HFFc6 (cell line): ENCODE measurements around the gene PRR22. TPM values are rescaled to one million over a fixed set of nuclear protein-coding genes. Genes with fewer than 3 reads are reported as not detected.
A peak's percentile ranks its signal among the peaks of the same experiment; 100 is the strongest.
"Not testable (repeated sequence)": the region's sequence is repeated elsewhere in the genome, so short reads cannot be mapped to it uniquely, and the experiment has no call there.

Source experiments
- DNase-seq: peaks from one replicate; pipeline ENCODE4 v3.0.0-alpha.2; 2018
- H3K27ac Mint-ChIP-seq: 2 replicates; pipeline ENCODE4 v1.8.0; 2020; ENCODE audit warnings: mild to moderate bottlenecking, mixed read lengths
- H3K27me3 Mint-ChIP-seq: 2 replicates; pipeline ENCODE4 v1.8.0; 2021; ENCODE audit warnings: mild to moderate bottlenecking, moderate library complexity, mixed read lengths; ENCODE audit not compliant: insufficient read depth
- H3K36me3 Mint-ChIP-seq: 2 replicates; pipeline ENCODE4 v1.8.0; 2021; ENCODE audit warnings: low read depth, mixed read lengths
- H3K4me1 Mint-ChIP-seq: 2 replicates; pipeline ENCODE4 v1.8.0; 2020; ENCODE audit warnings: low read depth, mixed read lengths
- H3K4me3 Mint-ChIP-seq: 2 replicates; pipeline ENCODE4 v1.8.0; 2020; ENCODE audit warnings: mild to moderate bottlenecking, moderate library complexity, mixed read lengths
- H3K9me3 Mint-ChIP-seq: 2 replicates; pipeline ENCODE4 v1.8.0; 2020; ENCODE audit warnings: mild to moderate bottlenecking, mixed read lengths
- total RNA-seq, 6 experiments: library from RNA; stranded (reverse); fragmentation: NEBNext Ultra II Directional; extraction: Animal tissue kit (Norgen Biotek cat#: 25700); gene quantifications; 2 replicates in 1 of 6; 3 replicates in 5 of 6; pipeline ENCODE4 v1.2.3, GENCODE V29; 2021
- TF ChIP-seq, protein P1 (sequence below): fragments of 200-600 bp; sonication (generic); IDR thresholded peaks from 2 replicates; pipeline ENCODE4 v1.5.0; 2021; ENCODE audit warnings: antibody characterized with exemption, mild to moderate bottlenecking

Gene PRR22
- total RNA-seq, 6 experiments from 2014 or later, result 0.92 to 1.6 (median 1.4) TPM

DNA sequence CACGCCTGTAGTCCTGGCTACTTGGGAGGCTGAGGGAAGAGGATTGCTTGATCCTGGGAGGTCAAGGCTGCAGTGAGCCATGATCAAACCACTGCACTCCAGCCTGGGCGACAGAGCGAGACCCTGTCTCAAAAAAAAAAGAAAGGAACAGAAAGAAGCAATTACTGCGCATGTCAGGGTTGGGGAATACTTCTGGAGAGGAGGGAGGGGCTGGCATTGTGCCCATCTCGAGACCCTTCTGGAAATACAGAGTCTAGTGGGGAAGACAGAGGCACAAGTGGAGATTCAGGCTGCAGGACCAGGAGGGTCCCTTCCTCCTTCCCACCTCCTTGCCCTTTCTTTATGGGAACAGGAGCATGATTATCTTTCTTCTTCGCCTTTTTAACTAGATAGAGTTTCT, 30.8 kb downstream of the PRR22 start:
- Mint-ChIP-seq H3K9me3 (no peaks in the 10 kb centered on the region), H3K4me3 (no peak overlapping the region), H3K27me3 (peaks cover 18% of the 10 kb centered on the region), H3K27ac (no peak overlapping the region), H3K36me3 (no peaks in the 10 kb centered on the region), H3K4me1 (no peaks in the 10 kb centered on the region)
- DNase-seq, result no peak
- TF ChIP-seq, protein P1, sequence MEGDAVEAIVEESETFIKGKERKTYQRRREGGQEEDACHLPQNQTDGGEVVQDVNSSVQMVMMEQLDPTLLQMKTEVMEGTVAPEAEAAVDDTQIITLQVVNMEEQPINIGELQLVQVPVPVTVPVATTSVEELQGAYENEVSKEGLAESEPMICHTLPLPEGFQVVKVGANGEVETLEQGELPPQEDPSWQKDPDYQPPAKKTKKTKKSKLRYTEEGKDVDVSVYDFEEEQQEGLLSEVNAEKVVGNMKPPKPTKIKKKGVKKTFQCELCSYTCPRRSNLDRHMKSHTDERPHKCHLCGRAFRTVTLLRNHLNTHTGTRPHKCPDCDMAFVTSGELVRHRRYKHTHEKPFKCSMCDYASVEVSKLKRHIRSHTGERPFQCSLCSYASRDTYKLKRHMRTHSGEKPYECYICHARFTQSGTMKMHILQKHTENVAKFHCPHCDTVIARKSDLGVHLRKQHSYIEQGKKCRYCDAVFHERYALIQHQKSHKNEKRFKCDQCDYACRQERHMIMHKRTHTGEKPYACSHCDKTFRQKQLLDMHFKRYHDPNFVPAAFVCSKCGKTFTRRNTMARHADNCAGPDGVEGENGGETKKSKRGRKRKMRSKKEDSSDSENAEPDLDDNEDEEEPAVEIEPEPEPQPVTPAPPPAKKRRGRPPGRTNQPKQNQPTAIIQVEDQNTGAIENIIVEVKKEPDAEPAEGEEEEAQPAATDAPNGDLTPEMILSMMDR, result no peak

DNA sequence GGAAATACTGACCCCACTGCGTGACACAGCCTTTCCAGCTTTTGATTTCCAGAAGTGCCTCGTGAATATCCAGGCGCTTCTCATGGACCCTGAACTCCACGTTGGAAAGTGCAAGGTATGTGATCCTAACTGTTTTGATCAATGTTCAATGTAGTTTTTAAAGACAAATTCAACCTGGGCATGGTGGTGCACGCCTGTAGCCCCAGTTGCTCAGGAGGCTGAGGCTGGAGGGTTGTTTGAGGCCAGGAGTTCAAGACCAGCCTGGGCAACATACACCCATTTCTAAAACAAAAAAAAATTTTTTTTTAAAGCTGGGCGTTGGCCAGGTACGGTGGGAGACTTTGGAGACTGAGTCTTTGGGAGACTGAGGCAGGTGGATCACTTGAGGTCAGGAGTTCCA, 32.8 kb downstream of the PRR22 start:
- TF ChIP-seq, protein P1, result no peak
- Mint-ChIP-seq H3K4me1 (no peaks in the 10 kb centered on the region), H3K27me3 (peaks cover 17% of the 10 kb centered on the region), H3K4me3 (no peak overlapping the region), H3K36me3 (no peaks in the 10 kb centered on the region), H3K9me3 (no peaks in the 10 kb centered on the region), H3K27ac (no peak overlapping the region)
- no peak for DNase-seq

- H3K4me3 Mint-ChIP-seq, result no peak overlapping the region
- peaks cover 16% of the 10 kb centered on the region for H3K27me3 Mint-ChIP-seq
- TF ChIP-seq, protein P1, result no peak
- H3K9me3 Mint-ChIP-seq, result no peaks in the 10 kb centered on the region
- H3K36me3 Mint-ChIP-seq, result no peaks in the 10 kb centered on the region
- DNase-seq, result no peak
- H3K27ac Mint-ChIP-seq, result no peak overlapping the region
- H3K4me1 Mint-ChIP-seq, result no peaks in the 10 kb centered on the region
Measured at GRCh38 chr19:5749505-5749904, 35.0 kb downstream of the PRR22 start.

GRCh38 chr19:5748920-5749319, 35.6 kb downstream of the PRR22 start:
- DNase-seq, H3K36me3 Mint-ChIP-seq, H3K4me1 Mint-ChIP-seq, H3K27ac Mint-ChIP-seq, H3K4me3 Mint-ChIP-seq, H3K9me3 Mint-ChIP-seq: not testable (repeated sequence)
- peaks cover 12% of the 10 kb centered on the region for H3K27me3 Mint-ChIP-seq

- not testable (repeated sequence) for H3K36me3 Mint-ChIP-seq, H3K27me3 Mint-ChIP-seq, DNase-seq, H3K9me3 Mint-ChIP-seq, H3K27ac Mint-ChIP-seq, H3K4me3 Mint-ChIP-seq, H3K4me1 Mint-ChIP-seq
Measured at GRCh38 chr19:5744999-5745398, 39.5 kb downstream of the PRR22 start.

- TF ChIP-seq, protein P1, result no peak
- H3K27me3 Mint-ChIP-seq, result peaks cover 5% of the 10 kb centered on the region
Measured at GRCh38 chr19:5743630-5744029, 40.9 kb downstream of the PRR22 start.

GRCh38 chr19:5742051-5742450, 42.5 kb downstream of the PRR22 start:
- no peaks in the 10 kb centered on the region for H3K4me1 Mint-ChIP-seq
- no peak for DNase-seq
- no peak overlapping the region for H3K4me3 Mint-ChIP-seq
- no peak overlapping the region for H3K27ac Mint-ChIP-seq
- no peaks in the 10 kb centered on the region for H3K9me3 Mint-ChIP-seq
- peaks cover 5% of the 10 kb centered on the region for H3K27me3 Mint-ChIP-seq
- no peaks in the 10 kb centered on the region for H3K36me3 Mint-ChIP-seq
- TF ChIP-seq, protein P1, result no peak

More at GRCh38 chr19:5743630-5744029, 40.9 kb downstream of the PRR22 start:
- peak; percentile 4 for DNase-seq
- H3K4me1 Mint-ChIP-seq, result no peaks in the 10 kb centered on the region
- no peaks in the 10 kb centered on the region for H3K9me3 Mint-ChIP-seq
- no peak overlapping the region for H3K4me3 Mint-ChIP-seq
- no peak overlapping the region for H3K27ac Mint-ChIP-seq
- H3K36me3 Mint-ChIP-seq, result no peaks in the 10 kb centered on the region
